ENCODE data around the gene PIEZO2.

Gene PIEZO2

GRCh38 chr18:10770264-10770663, 379.1 kb downstream of the PIEZO2 start:
- no peak for DNase-seq

GRCh38 chr18:10768221-10768620, 381.1 kb downstream of the PIEZO2 start:
- DNase-seq = no peak

- no peak for DNase-seq
Observed at GRCh38 chr18:10767658-10768057, 381.7 kb downstream of the PIEZO2 start.

- no peak for DNase-seq
Observed at GRCh38 chr18:10760986-10761385, 388.4 kb downstream of the PIEZO2 start.

GRCh38 chr18:10759241-10759640, 390.1 kb downstream of the PIEZO2 start:
- DNase-seq = no peak

- no peak for DNase-seq
Observed at GRCh38 chr18:10757946-10758345, 391.4 kb downstream of the PIEZO2 start.

GRCh38 chr18:10757349-10757748, 392.0 kb downstream of the PIEZO2 start:
- DNase-seq = no peak

GRCh38 chr18:10755855-10756254, 393.5 kb downstream of the PIEZO2 start:
- DNase-seq = no peak

- DNase-seq = no peak
Observed at GRCh38 chr18:10754128-10754527, 395.2 kb downstream of the PIEZO2 start.

- no peak for DNase-seq
Observed at GRCh38 chr18:10752382-10752781, 397.0 kb downstream of the PIEZO2 start.

GRCh38 chr18:10751653-10752052, 397.7 kb downstream of the PIEZO2 start:
- no peak for DNase-seq

- DNase-seq = no peak
Observed at GRCh38 chr18:10750191-10751035, 399.0 kb downstream of the PIEZO2 start.

GRCh38 chr18:10748641-10749040, 400.7 kb downstream of the PIEZO2 start:
- DNase-seq = no peak

GRCh38 chr18:10745971-10746370, 403.4 kb downstream of the PIEZO2 start:
- DNase-seq = no peak

- DNase-seq = no peak
Observed at GRCh38 chr18:10745219-10745618, 404.1 kb downstream of the PIEZO2 start.

- DNase-seq = no peak
Observed at GRCh38 chr18:10743766-10744165, 405.6 kb downstream of the PIEZO2 start.

- peak; percentile 80 for DNase-seq
Observed at GRCh38 chr18:10739152-10739551, 410.2 kb downstream of the PIEZO2 start.

- no peak for DNase-seq
Observed at GRCh38 chr18:10736984-10737383, 412.4 kb downstream of the PIEZO2 start.

GRCh38 chr18:10732990-10733389, 416.4 kb downstream of the PIEZO2 start:
- no peak for DNase-seq

- DNase-seq = peak; percentile 81
Observed at GRCh38 chr18:10727477-10727876, 421.9 kb downstream of the PIEZO2 start.

- peak; percentile 100 for DNase-seq
Observed at GRCh38 chr18:10726198-10727068, 422.9 kb downstream of the PIEZO2 start.

GRCh38 chr18:10724666-10725065, 424.7 kb downstream of the PIEZO2 start:
- DNase-seq = no peak

GRCh38 chr18:10723496-10723895, 425.9 kb downstream of the PIEZO2 start:
- no peak for DNase-seq

- DNase-seq = no peak
Observed at GRCh38 chr18:10718809-10719208, 430.6 kb downstream of the PIEZO2 start.
